GM18511 (cell line): Measurements from ENCODE around the gene SLC37A1.

Source experiments
- ATAC-seq: cut with Tn5 transposase; IDR thresholded peaks from one replicate; pipeline ENCODE4 v1.9.1; 2021; ENCODE audit warnings: mild to moderate bottlenecking, moderate library complexity; ENCODE audit not compliant: unreplicated experiment

SLC37A1 gene

GRCh38 chr21:42572906-42573495, 59.3 kb downstream of the SLC37A1 start:
- ATAC-seq: no peak

- no peak for ATAC-seq
Measured at GRCh38 chr21:42574234-42575027, 60.8 kb downstream of the SLC37A1 start.

- ATAC-seq: no peak
Measured at GRCh38 chr21:42575111-42575510, 61.5 kb downstream of the SLC37A1 start.

- no peak for ATAC-seq
Measured at GRCh38 chr21:42576639-42577038, 63.0 kb downstream of the SLC37A1 start.

- ATAC-seq: no peak
Measured at GRCh38 chr21:42578034-42578433, 64.4 kb downstream of the SLC37A1 start.

GRCh38 chr21:42578761-42579415, 65.2 kb downstream of the SLC37A1 start:
- ATAC-seq: no peak

GRCh38 chr21:42579456-42580075, 65.9 kb downstream of the SLC37A1 start:
- ATAC-seq: no peak

GRCh38 chr21:42580076-42580792, 66.6 kb downstream of the SLC37A1 start:
- ATAC-seq: no peak

GRCh38 chr21:42580793-42581321, 67.2 kb downstream of the SLC37A1 start:
- no peak for ATAC-seq

GRCh38 chr21:42581336-42581992, 67.8 kb downstream of the SLC37A1 start:
- no peak for ATAC-seq

GRCh38 chr21:42581993-42582786, 68.5 kb downstream of the SLC37A1 start:
- ATAC-seq: no peak

- no peak for ATAC-seq
Measured at GRCh38 chr21:42582787-42583476, 69.3 kb downstream of the SLC37A1 start.

GRCh38 chr21:42583477-42584295, 70.0 kb downstream of the SLC37A1 start:
- no peak for ATAC-seq

GRCh38 chr21:42584296-42584641, 70.6 kb downstream of the SLC37A1 start:
- ATAC-seq: no peak

- ATAC-seq: no peak
Measured at GRCh38 chr21:42585881-42586280, 72.2 kb downstream of the SLC37A1 start.

GRCh38 chr21:42586406-42586805, 72.8 kb downstream of the SLC37A1 start:
- no peak for ATAC-seq

- ATAC-seq: no peak
Measured at GRCh38 chr21:42587036-42587435, 73.4 kb downstream of the SLC37A1 start.
